Keratinocyte (primary cell): ENCODE data around the gene KIF13A. TPM values are rescaled to one million over a fixed set of nuclear protein-coding genes. Genes with fewer than 3 reads are reported as not detected.
A peak's percentile ranks its signal among the peaks of the same experiment; 100 is the strongest.

Source experiments
- DNase-seq: peaks from one replicate; pipeline ENCODE4 v3.0.0-alpha.2; 2011; ENCODE audit warnings: low read depth, missing footprints, low spot score
- FAIRE-seq: peaks from 2 replicates; lab custom pipeline; 2011; peaks lifted over from hg19 to GRCh38; lab: Jason Lieb, UNC
- H2AFZ ChIP-seq: 2 replicates; pipeline ENCODE4 v1.6.0; 2012; ENCODE audit warnings: low read length, control low read depth, inconsistent platforms; ENCODE audit not compliant: control insufficient read depth
- H3K27ac ChIP-seq: 2 replicates; pipeline ENCODE4 v1.5.1; 2011; ENCODE audit warnings: low read length; ENCODE audit not compliant: control insufficient read depth, insufficient read depth
- H3K27me3 ChIP-seq: 3 replicates; pipeline ENCODE4 v1.6.0; 2011; ENCODE audit warnings: low read length; ENCODE audit not compliant: control insufficient read depth, insufficient read depth; ENCODE audit errors: extremely low read depth
- H3K36me3 ChIP-seq, 2 experiments: 2 replicates in 1 of 2; 3 replicates in 1 of 2; pipeline ENCODE4 v1.5.1; 2011; ENCODE audit warnings: low read length in 2 of 2, mild to moderate bottlenecking in 1 of 2; ENCODE audit not compliant: control insufficient read depth in 2 of 2, insufficient read depth in 2 of 2; ENCODE audit errors: extremely low read depth in 1 of 2
- H3K4me1 ChIP-seq: 3 replicates; pipeline ENCODE4 v1.5.1; 2011; ENCODE audit warnings: low read length; ENCODE audit not compliant: control insufficient read depth, insufficient read depth; ENCODE audit errors: extremely low read depth
- H3K4me2 ChIP-seq: 3 replicates; pipeline ENCODE4 v1.6.0; 2011; ENCODE audit warnings: low read depth, low read length; ENCODE audit not compliant: control insufficient read depth, insufficient read depth; ENCODE audit errors: extremely low read depth
- H3K4me3 ChIP-seq, 3 experiments: fragments of 200-600 bp in 1 of 3; sonication (generic) in 1 of 3; 2 replicates in 2 of 3; 3 replicates in 1 of 3; pipeline ENCODE4 v1.5.1; 2011 to 2016; ENCODE audit warnings: low read length in 3 of 3, mild to moderate bottlenecking in 3 of 3, control low read depth in 2 of 3, inconsistent platforms in 1 of 3, low read depth in 1 of 3, mixed read lengths in 1 of 3, mixed run types in 1 of 3, moderate library complexity in 1 of 3; ENCODE audit not compliant: control insufficient read depth in 2 of 3, insufficient read depth in 2 of 3; ENCODE audit errors: extremely low read depth in 1 of 3
- H3K79me2 ChIP-seq: 2 replicates; pipeline ENCODE4 v1.6.0; 2012; ENCODE audit warnings: low read length; ENCODE audit not compliant: control insufficient read depth, insufficient read depth
- H3K9ac ChIP-seq: 3 replicates; pipeline ENCODE4 v1.6.0; 2011; ENCODE audit warnings: low read length; ENCODE audit not compliant: control insufficient read depth, insufficient read depth; ENCODE audit errors: extremely low read depth
- H3K9me1 ChIP-seq: 3 replicates; pipeline ENCODE4 v1.6.0; 2011; ENCODE audit warnings: low read length; ENCODE audit not compliant: control insufficient read depth, insufficient read depth; ENCODE audit errors: extremely low read depth
- H3K9me3 ChIP-seq: 2 replicates; pipeline ENCODE4 v1.5.1; 2012; ENCODE audit warnings: low read depth, low read length; ENCODE audit not compliant: control insufficient read depth
- H4K20me1 ChIP-seq: 3 replicates; pipeline ENCODE4 v1.6.0; 2011; ENCODE audit warnings: low read length; ENCODE audit not compliant: control insufficient read depth, insufficient read depth; ENCODE audit errors: extremely low read depth
- EZH2 ChIP-seq: IDR thresholded peaks from one replicate; pipeline ENCODE4 v1.6.1; 2012; ENCODE audit warnings: inconsistent platforms, mild to moderate bottlenecking, low read length, moderate library complexity
- dilution Hi-C: fragments of 300-500 bp; cut with MboI; formaldehyde crosslinking; loops from one replicate; pipeline ENCODE4 v1.7.0; 2020; ENCODE audit warnings: low sequenced_read_pairs; ENCODE audit not compliant: extremely low pct_ligation_motif_present
- polyA plus RNA-seq, 5 experiments: library from polyadenylated mRNA; depleted of rRNA in 3 of 5; stranded (reverse) in 3 of 5; stranded (forward) in 1 of 5; unstranded in 1 of 5; fragments of >200 nt; gene quantifications; 1 replicate in 1 of 5; 2 replicates in 3 of 5; 3 replicates in 1 of 5; pipeline versions ENCODE4 v1.2.1 to v1.2.3, GENCODE V29; 2011 to 2012; ENCODE audit warnings: missing spikeins in 2 of 5, low read depth in 1 of 5, low replicate concordance in 1 of 5
- TF ChIP-seq, protein P1 (sequence below), 3 experiments: IDR thresholded peaks in 1 of 3; conservative IDR thresholded peaks in 1 of 3; optimal IDR thresholded peaks in 1 of 3; 2 replicates in 2 of 3; 3 replicates in 1 of 3; pipeline versions ENCODE3 to v1.5.1; 2011; ENCODE audit warnings: low read length in 3 of 3, mild to moderate bottlenecking in 3 of 3, moderate library complexity in 2 of 3, control low read depth in 1 of 3, inconsistent platforms in 1 of 3; ENCODE audit not compliant: insufficient read depth in 2 of 3; ENCODE audit errors: extremely low read depth in 1 of 3

The KIF13A gene
- polyA plus RNA-seq, 1 donor (not counting 4 experiments of a cell fraction or from before 2014, with no cell fraction given): 96.2 TPM

DNA sequence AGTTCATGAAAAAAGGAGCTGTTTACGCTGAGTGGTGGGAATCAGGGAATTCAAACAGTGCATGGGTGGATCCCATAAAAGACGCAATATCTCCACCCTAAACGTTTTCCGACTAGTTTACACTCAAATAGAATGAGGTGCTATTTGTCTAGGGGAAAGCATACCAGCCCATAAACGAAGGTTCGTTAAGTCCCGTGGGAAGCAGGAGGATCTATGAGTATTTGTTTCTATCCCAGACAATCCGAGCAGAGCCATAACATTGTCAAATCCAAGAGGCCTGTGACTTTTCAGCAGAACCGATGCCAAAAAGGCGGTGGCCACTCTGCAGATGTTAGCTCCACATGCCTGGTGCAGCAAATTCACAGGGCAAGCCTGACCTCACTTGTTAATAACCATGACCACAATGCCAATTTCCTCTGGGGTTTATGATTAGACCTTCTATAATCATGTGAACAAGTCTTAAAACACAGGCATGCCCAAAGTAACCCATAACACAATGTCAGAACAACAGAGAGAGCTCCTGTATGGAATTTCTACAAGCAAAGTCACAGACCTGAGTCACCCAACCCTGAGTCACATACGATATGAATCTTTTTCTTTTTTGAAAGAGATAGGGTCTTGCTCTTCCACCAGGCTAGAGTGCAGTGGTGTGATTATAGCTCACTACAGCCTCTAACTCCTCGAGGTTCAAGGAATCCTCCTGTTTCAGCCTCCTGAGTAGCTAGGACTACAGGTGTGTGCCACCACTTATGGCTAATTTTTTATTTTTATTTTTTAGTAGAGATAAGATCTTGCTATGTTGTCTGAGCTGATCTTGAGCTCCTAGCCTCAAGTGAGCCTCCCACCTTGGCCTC is 123.3 kb downstream of the KIF13A start:
- Histone ChIP-seq H3K9ac (peak overlapping the region; percentile 80), H3K27ac (peak overlapping the region; percentile 99), H3K4me3 (peak overlapping the region; percentile 2 to 40 (median 18)), H3K36me3 (peaks cover 0 to 11% of the 10 kb centered on the region in 2 experiments), H3K27me3 (no peaks in the 10 kb centered on the region), H3K79me2 (peaks cover 26% of the 10 kb centered on the region), H3K9me3 (no peaks in the 10 kb centered on the region), H3K9me1 (no peaks in the 10 kb centered on the region), H3K4me2 (peak overlapping the region; percentile 81), H4K20me1 (no peaks in the 10 kb centered on the region), H2AFZ (no peak overlapping the region), H3K4me1 (peaks cover 63% of the 10 kb centered on the region)
- dilution Hi-C loops: no loop called here
- FAIRE-seq: peak; percentile 89
- no peak for TF ChIP-seq EZH2
- TF ChIP-seq, protein P1, sequence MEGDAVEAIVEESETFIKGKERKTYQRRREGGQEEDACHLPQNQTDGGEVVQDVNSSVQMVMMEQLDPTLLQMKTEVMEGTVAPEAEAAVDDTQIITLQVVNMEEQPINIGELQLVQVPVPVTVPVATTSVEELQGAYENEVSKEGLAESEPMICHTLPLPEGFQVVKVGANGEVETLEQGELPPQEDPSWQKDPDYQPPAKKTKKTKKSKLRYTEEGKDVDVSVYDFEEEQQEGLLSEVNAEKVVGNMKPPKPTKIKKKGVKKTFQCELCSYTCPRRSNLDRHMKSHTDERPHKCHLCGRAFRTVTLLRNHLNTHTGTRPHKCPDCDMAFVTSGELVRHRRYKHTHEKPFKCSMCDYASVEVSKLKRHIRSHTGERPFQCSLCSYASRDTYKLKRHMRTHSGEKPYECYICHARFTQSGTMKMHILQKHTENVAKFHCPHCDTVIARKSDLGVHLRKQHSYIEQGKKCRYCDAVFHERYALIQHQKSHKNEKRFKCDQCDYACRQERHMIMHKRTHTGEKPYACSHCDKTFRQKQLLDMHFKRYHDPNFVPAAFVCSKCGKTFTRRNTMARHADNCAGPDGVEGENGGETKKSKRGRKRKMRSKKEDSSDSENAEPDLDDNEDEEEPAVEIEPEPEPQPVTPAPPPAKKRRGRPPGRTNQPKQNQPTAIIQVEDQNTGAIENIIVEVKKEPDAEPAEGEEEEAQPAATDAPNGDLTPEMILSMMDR (optimal IDR thresholded peaks at IDR 0.05 in 1 of 3, IDR thresholded peaks at IDR 0.05 in 1 of 3, conservative IDR thresholded peaks at IDR 0.05 in 1 of 3; ENCODE audit: extremely low read depth in 1 of 3, insufficient read depth in 2 of 3, low read length in 3 of 3): no peak
- DNase-seq: peak; percentile 97

DNA sequence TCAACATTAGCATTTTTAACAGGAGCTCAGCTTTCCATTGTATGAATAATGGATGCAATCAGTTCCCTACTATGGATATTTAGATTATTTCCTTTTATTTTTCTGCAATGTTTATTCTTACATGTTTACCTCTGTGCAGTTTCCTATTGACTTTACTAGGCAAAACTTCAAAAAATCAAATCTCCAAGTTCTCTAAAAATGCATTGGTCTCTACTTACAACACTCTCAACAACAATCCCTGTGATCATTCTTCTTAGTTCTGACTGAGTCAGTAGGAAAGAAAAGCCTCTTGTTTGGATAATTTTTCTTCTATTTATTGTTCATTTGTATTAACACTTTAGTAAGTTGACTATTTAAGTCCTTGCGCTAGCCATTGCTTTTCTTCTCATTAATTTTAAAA is 126.1 kb downstream of the KIF13A start:
- FAIRE-seq (no peak), DNase-seq (no peak)
- Histone ChIP-seq H3K4me3 (no peak overlapping the region), H3K4me2 (no peak overlapping the region), H4K20me1 (no peaks in the 10 kb centered on the region), H3K9me1 (no peaks in the 10 kb centered on the region), H3K27me3 (no peaks in the 10 kb centered on the region), H3K4me1 (peaks cover 35% of the 10 kb centered on the region), H3K79me2 (peaks cover 32% of the 10 kb centered on the region), H3K9me3 (no peaks in the 10 kb centered on the region), H3K9ac (no peak overlapping the region), H3K36me3 (peaks cover 3 to 16% of the 10 kb centered on the region in 2 experiments), H2AFZ (no peak overlapping the region), H3K27ac (no peak overlapping the region)
- no peak for TF ChIP-seq EZH2
- TF ChIP-seq, protein P1 (optimal IDR thresholded peaks at IDR 0.05 in 1 of 3, IDR thresholded peaks at IDR 0.05 in 1 of 3, conservative IDR thresholded peaks at IDR 0.05 in 1 of 3; ENCODE audit: extremely low read depth in 1 of 3, insufficient read depth in 2 of 3, low read length in 3 of 3): no peak
- dilution Hi-C loops: no loop called here
